8988T (cell line): Measurements from ENCODE around the gene CHCHD3.
"Not testable (repeated sequence)": the region's sequence is repeated elsewhere in the genome, so short reads cannot be mapped to it uniquely, and the experiment has no call there.

ENCODE experiments used
- DNase-seq: peaks from one replicate; pipeline ENCODE4 v3.0.0; 2011

CHCHD3 gene

GRCh38 chr7:132998763-132999162 is 83.1 kb downstream of the CHCHD3 start:
- DNase-seq, result no peak

- no peak for DNase-seq
Measured at GRCh38 chr7:132997505-132997904, 84.4 kb downstream of the CHCHD3 start.

- no peak for DNase-seq
Measured at GRCh38 chr7:132996581-132997242, 85.2 kb downstream of the CHCHD3 start.

- no peak for DNase-seq
Measured at GRCh38 chr7:132993377-132994013, 88.4 kb downstream of the CHCHD3 start.

GRCh38 chr7:132991615-132992587 is 90.0 kb downstream of the CHCHD3 start:
- DNase-seq, result no peak

DNA sequence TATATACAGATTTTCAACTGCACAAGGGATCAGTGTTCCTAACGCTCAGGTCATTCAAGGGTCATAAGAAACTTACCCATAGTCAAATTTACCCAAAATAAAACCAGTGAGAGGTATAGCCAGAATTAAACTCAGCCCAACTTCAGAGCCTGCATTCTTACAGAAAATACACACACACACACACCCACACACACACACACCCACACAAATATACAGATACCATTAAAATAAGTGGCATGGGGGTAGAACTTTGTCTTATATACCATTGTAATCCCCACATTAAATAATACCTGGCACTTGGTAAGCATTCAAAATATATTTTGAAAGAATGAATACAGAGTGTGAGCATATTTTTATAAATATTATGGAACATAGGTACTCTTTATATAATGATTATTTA is 93.8 kb downstream of the CHCHD3 start:
- no peak for DNase-seq

- DNase-seq, result no peak
Measured at GRCh38 chr7:132980402-132980801, 101.5 kb downstream of the CHCHD3 start.

GRCh38 chr7:132979524-132979923 is 102.4 kb downstream of the CHCHD3 start:
- DNase-seq, result no peak

GRCh38 chr7:132977234-132977633 is 104.7 kb downstream of the CHCHD3 start:
- DNase-seq, result no peak

GRCh38 chr7:132972745-132973144 is 109.1 kb downstream of the CHCHD3 start:
- no peak for DNase-seq

- no peak for DNase-seq
Measured at GRCh38 chr7:132970257-132970656, 111.6 kb downstream of the CHCHD3 start.

- no peak for DNase-seq
Measured at GRCh38 chr7:132969520-132969919, 112.4 kb downstream of the CHCHD3 start.

GRCh38 chr7:132967470-132967848 is 114.4 kb downstream of the CHCHD3 start:
- not testable (repeated sequence) for DNase-seq

- no peak for DNase-seq
Measured at GRCh38 chr7:132966754-132967469, 115.0 kb downstream of the CHCHD3 start.

DNA sequence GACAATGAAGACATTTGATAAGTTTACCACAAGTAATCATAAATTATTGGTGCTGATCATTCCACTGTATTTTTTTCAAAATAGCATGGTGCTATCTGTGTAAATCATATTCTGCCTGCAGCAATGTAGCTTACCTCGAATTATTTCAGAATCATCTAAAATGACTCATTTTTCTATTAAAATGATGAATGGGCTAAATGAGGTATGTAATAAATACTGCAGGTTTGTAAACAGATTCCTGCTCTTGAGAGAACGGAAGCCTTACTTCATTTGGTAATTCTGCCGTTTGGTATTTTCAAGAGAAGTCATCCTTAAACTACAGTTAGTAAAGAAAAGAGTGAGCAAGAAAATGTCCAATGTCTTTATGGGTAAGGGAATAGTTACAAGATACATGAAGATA is 115.9 kb downstream of the CHCHD3 start:
- no peak for DNase-seq

GRCh38 chr7:132964876-132965275 is 117.0 kb downstream of the CHCHD3 start:
- no peak for DNase-seq

DNA sequence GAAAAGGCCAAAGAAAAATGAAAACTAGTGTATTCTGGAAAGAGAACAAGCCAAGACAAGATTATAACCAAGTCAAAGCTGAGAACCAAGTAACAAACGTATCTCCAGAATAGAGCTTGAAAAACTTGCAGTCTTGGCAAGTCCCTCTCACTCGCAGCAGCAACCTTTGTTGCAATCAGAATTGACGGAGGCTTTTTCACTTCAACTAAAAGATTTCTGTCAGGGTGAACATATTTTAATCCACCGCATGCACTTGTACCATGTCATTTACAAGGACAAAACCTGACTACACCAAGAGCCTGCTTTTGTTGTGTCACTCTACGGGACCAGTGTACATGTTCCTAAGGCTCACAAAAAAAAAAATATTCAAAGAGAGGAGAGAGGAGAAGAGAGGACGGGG is 122.0 kb downstream of the CHCHD3 start:
- DNase-seq, result no peak

GRCh38 chr7:132956556-132956955 is 125.3 kb downstream of the CHCHD3 start:
- no peak for DNase-seq

- no peak for DNase-seq
Measured at GRCh38 chr7:132953468-132953867, 128.4 kb downstream of the CHCHD3 start.

DNA sequence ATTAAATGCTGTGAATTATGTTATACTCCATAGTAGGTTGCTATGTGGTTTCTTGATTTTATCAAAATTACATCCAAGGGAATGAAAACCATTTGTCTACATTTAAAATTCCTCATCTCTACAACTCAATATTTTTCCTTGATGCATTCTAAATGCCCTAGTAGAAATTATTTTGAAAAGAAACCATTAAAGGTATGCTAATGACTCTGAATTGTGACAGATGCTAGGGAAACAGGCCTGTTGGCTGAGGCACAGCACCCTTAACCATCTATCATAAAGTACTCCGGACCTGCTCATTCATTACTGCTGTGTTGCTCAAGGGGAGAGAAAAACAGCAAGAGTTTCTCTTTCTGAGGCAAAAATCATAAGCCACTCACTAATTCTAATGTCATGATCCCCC is 131.2 kb downstream of the CHCHD3 start:
- no peak for DNase-seq

- DNase-seq, result no peak
Measured at GRCh38 chr7:132947011-132947410, 134.9 kb downstream of the CHCHD3 start.

DNA sequence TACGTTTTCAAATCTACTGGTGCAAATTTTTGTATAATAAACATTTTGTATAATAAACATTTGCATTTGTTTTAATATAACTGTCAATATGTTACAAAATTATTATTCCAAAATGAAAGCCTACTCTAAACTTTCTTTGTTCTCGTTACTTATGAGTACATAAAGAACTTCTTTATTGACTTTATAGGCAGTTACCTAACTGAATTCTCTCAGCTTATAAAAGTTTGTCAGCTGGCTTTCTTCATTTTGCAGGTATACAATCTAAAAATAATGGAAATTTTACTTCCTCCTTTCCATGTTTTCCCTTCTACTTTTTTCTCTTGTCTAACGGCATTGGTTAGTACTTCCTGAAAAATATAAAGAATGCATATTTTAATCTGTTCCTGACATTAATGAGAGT is 137.1 kb downstream of the CHCHD3 start:
- no peak for DNase-seq

DNA sequence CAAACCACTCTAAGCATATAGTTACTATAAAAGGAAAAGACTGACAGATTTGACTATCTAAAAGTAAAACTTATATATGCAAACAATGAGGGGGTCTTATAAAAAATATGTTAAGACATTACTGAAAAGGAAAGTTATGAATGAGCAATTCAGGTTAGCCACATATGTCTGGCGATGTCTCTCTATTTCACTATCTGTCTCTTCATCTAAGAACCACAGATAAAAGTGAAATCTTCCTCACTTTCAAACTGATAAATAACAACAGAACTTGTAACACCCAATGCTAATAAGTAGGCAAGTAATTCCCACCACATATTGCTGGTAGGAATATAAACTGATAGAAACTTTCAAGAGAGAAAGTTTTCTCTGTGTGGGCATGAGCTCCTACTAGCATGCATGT is 138.2 kb downstream of the CHCHD3 start:
- DNase-seq, result no peak
